GM12891 (cell line): Measurements from ENCODE around the gene GPR84.

Source experiments
- PAX5 ChIP-seq: IDR thresholded peaks from 2 replicates; pipeline ENCODE4 v1.6.1; 2011; ENCODE audit warnings: low read length, moderate library complexity, mild to moderate bottlenecking; ENCODE audit not compliant: insufficient read depth, severe bottlenecking
- POLR2A ChIP-seq: IDR thresholded peaks from 2 replicates; pipeline ENCODE4 v1.6.1; 2011; ENCODE audit warnings: low read depth, low read length, control low read depth
- POLR2AphosphoS5 ChIP-seq: IDR thresholded peaks from 2 replicates; pipeline ENCODE4 v1.6.1; 2011; ENCODE audit warnings: low read depth, low read length, control low read depth
- POU2F2 ChIP-seq: IDR thresholded peaks from 2 replicates; pipeline ENCODE4 v1.6.1; 2011; ENCODE audit warnings: low read depth, mild to moderate bottlenecking, control low read depth, low read length, moderate library complexity
- TAF1 ChIP-seq: IDR thresholded peaks from 2 replicates; pipeline ENCODE4 v1.6.1; 2011; ENCODE audit warnings: low read depth, low read length, control low read depth

DNA sequence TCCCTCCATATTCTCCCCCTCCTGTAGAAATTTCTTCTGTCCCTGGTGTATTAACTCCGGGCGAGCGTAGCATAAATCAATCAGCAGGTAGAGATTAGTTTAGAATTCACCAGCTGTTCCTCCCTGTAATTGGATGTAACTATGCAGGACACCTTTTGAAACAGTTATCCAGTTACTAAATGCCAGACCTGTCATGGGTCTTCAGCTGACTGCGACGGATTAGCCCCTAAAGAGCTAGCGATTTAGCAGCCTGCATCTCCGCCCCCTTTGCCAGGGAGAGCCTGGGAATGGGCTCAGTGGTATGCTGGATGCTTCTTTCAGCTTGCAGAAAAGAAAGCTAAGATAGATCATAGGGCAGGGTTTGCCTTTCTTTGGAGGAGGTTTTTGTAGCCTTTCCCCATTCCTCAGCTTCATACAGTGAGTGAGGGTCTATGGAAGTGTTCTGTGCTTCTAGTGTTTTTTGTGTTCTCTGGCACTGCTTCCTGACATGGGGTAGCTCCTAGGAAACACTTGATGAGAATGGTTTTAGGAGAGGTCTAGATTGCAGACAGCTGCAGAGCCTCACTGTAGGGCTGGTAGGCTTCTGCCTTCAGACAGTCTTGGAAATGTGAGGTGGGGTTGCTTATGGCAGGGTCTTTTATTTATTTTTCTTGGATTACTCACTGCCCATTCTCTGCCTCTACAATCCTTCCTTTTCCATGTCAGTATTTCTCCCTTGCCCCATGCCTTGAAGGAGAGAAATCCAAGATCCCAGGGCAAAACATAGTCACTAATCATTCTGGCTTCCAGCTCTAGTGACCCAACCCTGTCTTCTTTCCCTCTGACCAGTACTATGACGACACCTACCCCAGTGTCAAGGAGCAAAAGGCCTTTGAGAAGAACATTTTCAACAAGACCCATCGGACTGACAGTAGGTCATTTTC, 22.6 kb downstream of the GPR84 start:
- TF ChIP-seq POLR2AphosphoS5 (no peak), POLR2A (no peak), PAX5 (no peak), POU2F2 (no peak), TAF1 (no peak)
